Ectodermal cell (in vitro differentiated cells): Measurements from ENCODE around the gene SLC5A3.

Experiments used
- H3K27ac ChIP-seq: 2 replicates; pipeline ENCODE4 v1.7.0; 2013; ENCODE audit warnings: mild to moderate bottlenecking, low read depth, low read length; ENCODE audit not compliant: insufficient read depth, poor library complexity, severe bottlenecking
- H3K27me3 ChIP-seq: 2 replicates; pipeline ENCODE4 v1.7.0; 2013; ENCODE audit warnings: mild to moderate bottlenecking, low read length; ENCODE audit not compliant: insufficient read depth, control insufficient read depth, poor library complexity, severe bottlenecking
- H3K36me3 ChIP-seq: one replicate; pipeline ENCODE4 v1.7.0; 2013; ENCODE audit warnings: low read length; ENCODE audit not compliant: control insufficient read depth, insufficient read depth
- H3K4me1 ChIP-seq: one replicate; pipeline ENCODE4 v1.7.0; 2013; ENCODE audit warnings: low read length; ENCODE audit not compliant: control insufficient read depth, insufficient read depth
- H3K4me3 ChIP-seq: 2 replicates; pipeline ENCODE4 v1.7.0; 2013; ENCODE audit warnings: low read depth, low read length, control low read depth; ENCODE audit not compliant: insufficient read depth
- H3K9me3 ChIP-seq: 2 replicates; pipeline ENCODE4 v1.7.0; 2013; ENCODE audit warnings: mild to moderate bottlenecking, low read length, moderate library complexity; ENCODE audit not compliant: control insufficient read depth
- WGBS, 2 experiments: methylation state at CpG; one replicate each; pipeline ENCODE4 v1.1.7; 2013; ENCODE audit warnings: missing lambda C conversion rate in 2 of 2; 5-methylcytosine and 5-hydroxymethylcytosine counted together

SLC5A3 gene

DNA sequence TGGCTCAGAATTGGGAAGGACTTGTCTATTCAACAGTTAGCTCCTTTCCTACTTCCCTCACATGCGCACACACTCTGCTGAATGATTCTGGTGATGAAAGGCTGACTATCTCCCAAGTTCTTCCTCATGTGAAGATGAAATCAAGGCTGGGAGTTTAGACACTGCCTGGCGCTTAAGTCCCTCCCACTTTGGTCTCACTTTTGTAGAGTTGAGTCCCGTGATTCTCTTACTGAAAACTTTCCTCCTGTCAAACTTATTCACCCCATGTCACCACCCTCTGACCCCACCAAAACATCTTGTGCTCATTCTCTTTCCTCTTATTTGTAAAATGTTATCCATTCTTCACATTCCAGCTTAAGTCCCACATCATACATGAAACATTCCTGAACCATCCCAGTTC, 8.4 kb upstream of the SLC5A3 start:
- peaks cover 3% of the 10 kb centered on the region for H3K4me1 ChIP-seq
- H3K27ac ChIP-seq: no peak overlapping the region
- WGBS, 2 experiments: 85 to 91% methylated on average over 3 of the region's 3 CpGs
- no peaks in the 10 kb centered on the region for H3K9me3 ChIP-seq
- H3K36me3 ChIP-seq: no peaks in the 10 kb centered on the region
- no peak overlapping the region for H3K4me3 ChIP-seq
- H3K27me3 ChIP-seq: no peaks in the 10 kb centered on the region

DNA sequence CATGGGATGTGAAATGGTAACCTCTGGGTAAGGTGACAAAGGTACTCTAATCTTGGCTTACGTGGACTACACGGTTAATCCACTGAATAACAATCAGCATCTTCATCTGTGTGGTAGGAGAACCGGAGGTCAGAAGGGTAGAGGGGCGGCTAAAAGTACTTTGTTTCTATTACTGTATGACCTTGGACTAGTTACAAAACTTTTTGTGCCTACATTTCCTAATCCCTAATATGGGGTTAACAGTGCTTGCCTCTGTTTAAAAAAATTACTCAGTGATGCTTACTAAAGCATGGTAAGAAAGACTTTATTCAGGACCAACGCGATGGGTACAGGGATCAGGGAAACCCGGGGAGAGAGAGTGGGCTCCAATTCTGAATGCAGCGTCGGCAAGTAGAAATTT, 1.7 kb upstream of the SLC5A3 start:
- no peaks in the 10 kb centered on the region for H3K9me3 ChIP-seq
- no peak overlapping the region for H3K27ac ChIP-seq
- H3K36me3 ChIP-seq: no peaks in the 10 kb centered on the region
- peaks cover 8% of the 10 kb centered on the region for H3K27me3 ChIP-seq
- H3K4me1 ChIP-seq: peaks cover 19% of the 10 kb centered on the region
- H3K4me3 ChIP-seq: no peak overlapping the region
- 95 to 96% methylated on average over 9 of the region's 9 CpGs for WGBS, 2 experiments

GRCh38 chr21:34072145-34073031, 990 bp upstream of the SLC5A3 start:
- no peaks in the 10 kb centered on the region for H3K9me3 ChIP-seq
- peak overlapping the region; percentile 36 for H3K4me3 ChIP-seq
- WGBS, 2 experiments: 55 to 58% methylated on average over 32 of the region's 32 CpGs
- H3K4me1 ChIP-seq: peaks cover 22% of the 10 kb centered on the region
- no peaks in the 10 kb centered on the region for H3K36me3 ChIP-seq
- no peak overlapping the region for H3K27ac ChIP-seq
- peaks cover 8% of the 10 kb centered on the region for H3K27me3 ChIP-seq

- Histone ChIP-seq H3K4me1 (peaks cover 22% of the 10 kb centered on the region), H3K9me3 (no peaks in the 10 kb centered on the region), H3K27ac (peak overlapping the region; percentile 60), H3K36me3 (no peaks in the 10 kb centered on the region), H3K27me3 (peaks cover 8% of the 10 kb centered on the region), H3K4me3 (peak overlapping the region; percentile 57)
- 0% methylated on average over 95 of the region's 95 CpGs for WGBS, 2 experiments
Observed at GRCh38 chr21:34073749-34074282, 438 bp downstream of the SLC5A3 start.

DNA sequence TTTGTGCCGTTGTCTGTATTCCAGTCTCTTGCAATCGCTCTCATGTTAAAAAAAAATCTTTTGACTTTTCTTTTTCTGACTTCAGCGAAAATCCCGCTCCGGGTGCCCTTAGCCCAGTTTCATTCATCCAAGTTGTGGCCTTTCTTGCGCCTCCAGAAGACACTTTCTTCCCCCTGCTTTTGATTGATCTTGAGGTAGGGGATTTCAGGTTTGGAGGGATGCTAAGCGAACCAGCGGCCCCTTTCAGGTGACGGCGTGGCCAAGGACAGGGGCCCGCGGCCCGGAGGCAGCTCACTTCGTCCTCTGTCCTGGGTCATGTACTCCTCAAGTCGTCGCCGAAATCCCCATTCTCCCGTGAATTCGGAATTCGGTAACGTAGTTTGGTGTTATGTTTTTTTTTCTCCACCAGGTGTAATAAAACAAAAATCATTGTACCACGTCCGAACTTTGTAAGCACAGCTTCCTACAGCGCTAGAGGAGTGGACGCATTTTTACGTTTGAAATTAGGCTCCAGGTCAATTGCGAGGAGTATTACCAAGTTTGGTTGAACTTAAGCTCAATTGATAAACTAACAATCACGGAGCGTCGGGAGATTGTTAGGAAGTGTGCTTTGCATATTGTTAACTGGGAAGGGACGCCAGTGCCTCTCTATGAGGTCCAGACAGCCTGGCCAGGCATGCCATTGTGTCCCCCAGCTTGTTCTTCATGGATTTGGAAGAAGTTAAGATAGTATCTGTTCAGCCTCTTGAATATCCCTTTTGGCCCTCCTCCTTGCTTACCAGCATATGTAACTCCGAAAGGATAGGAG, 1.1 kb downstream of the SLC5A3 start:
- no peaks in the 10 kb centered on the region for H3K9me3 ChIP-seq
- H3K27me3 ChIP-seq: peaks cover 8% of the 10 kb centered on the region
- no peak overlapping the region for H3K27ac ChIP-seq
- no peaks in the 10 kb centered on the region for H3K36me3 ChIP-seq
- peaks cover 22% of the 10 kb centered on the region for H3K4me1 ChIP-seq
- 3% methylated on average over 31 to 32 of the region's 32 CpGs for WGBS, 2 experiments
- H3K4me3 ChIP-seq: peak overlapping the region; percentile 57

- Histone ChIP-seq H3K36me3 (no peaks in the 10 kb centered on the region), H3K4me1 (peaks cover 22% of the 10 kb centered on the region), H3K27ac (no peak overlapping the region), H3K27me3 (peaks cover 8% of the 10 kb centered on the region), H3K9me3 (no peaks in the 10 kb centered on the region), H3K4me3 (peak overlapping the region; percentile 57)
- 35 to 49% methylated on average over 2 of the region's 2 CpGs for WGBS, 2 experiments
Observed at GRCh38 chr21:34075091-34075425, 1.7 kb downstream of the SLC5A3 start.

DNA sequence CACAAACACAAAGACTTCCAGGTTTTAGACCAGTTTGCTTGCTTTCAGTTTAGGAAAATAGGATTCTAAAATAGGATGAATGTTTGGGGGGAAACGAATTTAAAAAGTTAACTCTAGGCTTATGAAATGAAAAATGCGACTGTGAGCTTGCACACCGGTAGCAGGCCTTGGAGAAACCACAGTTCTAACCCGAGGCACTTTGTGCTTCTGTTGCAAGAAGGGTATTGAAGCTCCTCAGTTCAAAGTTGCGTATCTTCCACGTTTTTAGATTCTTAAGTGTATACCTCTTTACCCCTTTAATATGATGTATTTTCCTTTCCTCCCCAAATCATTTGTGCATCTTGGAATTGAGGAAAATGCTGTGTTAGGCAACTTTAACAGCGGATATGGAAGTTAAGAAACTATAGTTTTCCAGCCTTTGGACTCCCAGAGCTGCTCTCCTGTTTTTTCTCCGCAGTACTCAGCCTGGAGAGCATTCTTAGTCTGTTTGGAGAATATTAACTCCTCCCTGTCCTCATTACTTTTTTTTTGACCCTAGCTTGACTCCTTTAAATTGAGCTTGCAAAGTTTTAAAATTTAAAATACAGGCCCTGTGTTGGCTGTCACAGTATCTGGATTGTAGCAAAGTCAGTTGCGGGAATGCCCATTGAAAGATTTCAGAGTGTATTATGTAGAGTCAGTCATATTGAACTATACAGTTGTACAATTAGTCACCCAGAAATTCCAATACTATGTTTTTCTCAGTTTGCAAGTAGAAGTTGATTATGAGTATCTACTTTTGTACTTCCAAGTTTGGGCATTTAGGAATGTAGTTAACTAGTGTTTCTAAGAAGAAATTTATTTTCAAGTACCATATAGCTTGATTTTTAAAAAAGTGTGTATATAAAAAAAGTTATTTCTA, 2.6 kb downstream of the SLC5A3 start:
- Histone ChIP-seq H3K27me3 (peaks cover 8% of the 10 kb centered on the region), H3K36me3 (no peaks in the 10 kb centered on the region), H3K4me3 (peak overlapping the region; percentile 57), H3K27ac (no peak overlapping the region), H3K9me3 (no peaks in the 10 kb centered on the region), H3K4me1 (peaks cover 27% of the 10 kb centered on the region)
- WGBS, 2 experiments: 83% methylated on average over 9 of the region's 9 CpGs

DNA sequence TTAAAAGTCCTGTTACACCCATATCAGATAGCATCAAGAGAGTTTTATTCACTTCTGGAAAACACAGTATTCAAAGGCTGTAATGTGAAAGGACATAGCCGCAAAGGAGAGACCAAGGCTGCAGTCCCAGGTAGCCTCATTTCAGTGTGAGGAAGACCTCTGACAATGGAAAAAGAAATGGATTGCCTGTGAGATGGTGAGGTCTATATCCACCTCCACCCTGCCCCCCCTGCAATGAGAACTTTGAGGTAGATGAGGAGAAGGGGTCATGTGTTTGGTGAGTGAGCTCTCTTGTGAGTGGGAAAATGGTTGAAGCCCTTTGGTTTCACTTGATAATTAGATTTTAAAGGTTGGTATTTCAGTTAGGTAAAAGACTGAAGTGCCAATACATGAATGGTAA, 3.5 kb downstream of the SLC5A3 start:
- WGBS, 2 experiments: 73 to 86% methylated on average over 1 of the region's 1 CpG
- Histone ChIP-seq H3K27me3 (peaks cover 4% of the 10 kb centered on the region), H3K36me3 (no peaks in the 10 kb centered on the region), H3K9me3 (no peaks in the 10 kb centered on the region), H3K27ac (no peak overlapping the region), H3K4me1 (peaks cover 27% of the 10 kb centered on the region), H3K4me3 (no peak overlapping the region)

- Histone ChIP-seq H3K4me1 (peaks cover 22% of the 10 kb centered on the region), H3K9me3 (no peaks in the 10 kb centered on the region), H3K36me3 (no peaks in the 10 kb centered on the region), H3K27ac (no peak overlapping the region), H3K4me3 (no peak overlapping the region), H3K27me3 (no peaks in the 10 kb centered on the region)
- WGBS, 2 experiments: 76 to 100% methylated on average over 1 of the region's 1 CpG
Observed at GRCh38 chr21:34077888-34078287, 4.5 kb downstream of the SLC5A3 start.
